Measurements from ENCODE around the gene MTLN. TPM values are rescaled to one million over a fixed set of nuclear protein-coding genes. Genes with fewer than 3 reads are reported as not detected.
"Not testable (repeated sequence)": the region's sequence is repeated elsewhere in the genome, so short reads cannot be mapped to it uniquely, and the experiment has no call there.

Gene MTLN
- total RNA-seq, 1 donor from 2014 or later, result 225 TPM

DNA sequence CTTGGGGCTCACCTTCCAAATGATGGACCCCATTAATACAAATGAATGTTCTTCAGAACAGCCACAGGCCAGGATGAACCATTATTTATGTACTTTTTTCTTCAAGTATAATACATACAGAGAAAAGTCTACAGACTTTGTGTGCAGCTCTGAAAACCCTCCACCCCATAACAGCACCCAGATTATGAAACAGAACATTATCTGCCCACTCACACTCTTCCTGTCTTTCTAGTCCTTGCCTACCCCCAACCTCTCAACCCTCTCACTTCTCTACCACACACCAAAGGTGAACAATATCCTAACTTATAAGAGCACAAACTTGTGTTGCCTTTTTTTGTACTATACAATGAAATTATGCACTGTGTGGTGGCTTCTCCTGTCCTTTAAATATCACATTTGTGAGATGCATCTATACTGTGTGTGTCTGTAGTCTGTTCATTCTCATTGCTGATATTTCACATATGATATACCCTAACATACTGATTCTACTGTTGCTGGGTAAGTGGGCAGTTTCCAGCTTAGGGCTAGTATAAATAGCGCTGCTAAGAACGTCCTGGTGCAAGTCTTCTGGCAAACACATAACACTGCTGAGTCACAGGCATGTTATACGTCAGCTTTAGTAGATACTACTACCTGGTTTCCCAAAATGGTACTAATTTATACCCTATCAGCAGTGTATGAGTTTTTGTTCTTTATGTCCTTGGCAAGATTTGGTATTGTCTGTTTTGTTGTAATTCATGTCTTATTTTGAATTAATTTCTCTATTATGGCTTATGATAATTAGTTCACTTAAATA lies 6.5 kb downstream of the MTLN start:
- intact Hi-C loops (cut with DNase I), result no loop called here

GRCh38 chr2:110204408-110205385 lies 7.7 kb downstream of the MTLN start, which contains the start of gene NPHP1:
TSS of gene NPHP1 (minus strand) at chr2:110205013. CDS start at chr2:110204968, 45 bp downstream.
- peak; percentile 91 for DNase-seq (ENCODE audit: missing footprints)
- peak; percentile 93 for ATAC-seq
- intact Hi-C loops (cut with DNase I), result no loop called here

More for the DNA sequence above, 6.5 kb downstream of the MTLN start:
- ATAC-seq (peak; percentile 60), DNase-seq (ENCODE audit: missing footprints) (no peak)

- no peak for DNase-seq (ENCODE audit: missing footprints)
- intact Hi-C loops (cut with DNase I), result no loop called here
- no peak for ATAC-seq
These were observed 14.3 kb downstream of the MTLN start for GRCh38 chr2:110198016-110198415.

DNA sequence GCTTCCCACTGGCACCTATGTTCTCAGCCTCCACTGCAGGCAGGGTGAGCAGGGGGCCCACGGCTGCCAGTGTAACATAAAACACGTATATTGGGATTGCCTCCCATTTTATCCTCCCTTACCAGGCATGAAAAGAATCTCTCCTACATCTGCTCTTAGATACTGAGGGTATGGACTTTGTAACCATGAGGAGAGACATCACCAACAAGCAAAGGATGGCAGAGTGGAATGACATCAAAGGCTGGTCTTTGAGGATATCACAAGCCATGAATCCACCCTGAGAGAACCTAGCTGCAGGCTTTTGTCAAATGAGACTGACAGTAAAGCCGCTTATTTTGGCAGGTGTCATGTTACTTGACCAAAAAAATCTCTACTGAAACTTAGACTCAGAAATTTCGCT lies 14.9 kb downstream of the MTLN start:
- ATAC-seq, result no peak
- intact Hi-C loops (cut with DNase I), result no loop called here
- DNase-seq (ENCODE audit: missing footprints), result no peak

GRCh38 chr2:110190169-110190568 lies 22.2 kb downstream of the MTLN start:
- DNase-seq (ENCODE audit: missing footprints); intact Hi-C loops (cut with DNase I); ATAC-seq: not testable (repeated sequence)

- intact Hi-C loops (cut with DNase I), result no loop called here
- DNase-seq (ENCODE audit: missing footprints), result no peak
- no peak for ATAC-seq
These were observed 29.9 kb downstream of the MTLN start for GRCh38 chr2:110182449-110182848.

- DNase-seq (ENCODE audit: missing footprints), result no peak
- ATAC-seq, result no peak
- intact Hi-C loops (cut with DNase I), result no loop called here
These were observed 32.3 kb downstream of the MTLN start for GRCh38 chr2:110180036-110180435.

DNA sequence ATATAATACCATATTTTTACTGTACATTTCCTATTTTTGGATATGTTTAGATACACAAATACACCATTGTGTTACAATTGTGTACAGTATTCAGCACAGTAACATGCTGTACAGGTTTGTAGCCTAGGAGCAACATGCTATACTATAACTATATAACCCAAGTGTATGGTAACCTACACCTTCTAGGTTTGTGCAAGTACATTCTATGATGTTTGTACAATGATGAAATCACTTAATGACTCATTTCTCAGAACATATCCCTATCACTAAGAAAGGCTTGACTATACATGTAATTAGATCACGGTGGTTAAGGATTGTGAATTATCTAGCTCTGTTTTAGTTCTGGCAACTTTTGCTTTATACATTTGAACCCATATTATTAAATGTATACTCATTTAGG lies 38.8 kb downstream of the MTLN start:
- ATAC-seq (no peak), DNase-seq (ENCODE audit: missing footprints) (no peak)
- intact Hi-C loops (cut with DNase I), result no loop called here

DNA sequence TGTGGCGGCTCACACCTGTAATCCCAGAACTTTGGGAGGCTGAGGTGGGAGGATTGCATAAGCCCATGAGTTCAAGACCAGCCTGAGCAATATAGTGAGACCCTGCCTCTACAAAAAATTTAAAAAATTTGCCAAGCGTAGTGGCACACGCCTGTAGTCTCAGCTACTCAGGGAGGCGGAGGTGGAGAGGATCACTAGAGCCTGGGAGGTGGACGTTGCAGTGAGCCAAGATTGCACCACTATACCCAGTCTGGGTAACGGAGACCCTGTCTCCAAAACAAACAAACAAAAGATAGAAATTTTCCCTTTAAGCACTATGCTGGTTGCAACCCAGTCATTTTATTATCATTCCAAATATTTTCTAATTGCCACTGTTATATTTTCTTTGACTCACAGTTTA lies 39.8 kb downstream of the MTLN start:
- intact Hi-C loops (cut with DNase I), result no loop called here
- DNase-seq (ENCODE audit: missing footprints) (no peak), ATAC-seq (no peak)

- ATAC-seq (peak; percentile 60), DNase-seq (ENCODE audit: missing footprints) (no peak)
- intact Hi-C loops (cut with DNase I), result no loop called here
These were observed 42.2 kb downstream of the MTLN start for GRCh38 chr2:110170102-110170501.

GRCh38 chr2:110167326-110168000 lies 44.9 kb downstream of the MTLN start:
- intact Hi-C loops (cut with DNase I), result no loop called here
- ATAC-seq (no peak), DNase-seq (ENCODE audit: missing footprints) (no peak)

- no peak for DNase-seq (ENCODE audit: missing footprints)
- ATAC-seq, result no peak
- intact Hi-C loops (cut with DNase I), result no loop called here
These were observed 46.1 kb downstream of the MTLN start for GRCh38 chr2:110166266-110166665.

Other genes starting within 250 kb of the MTLN start
- gene MALL, start 96.7 kb downstream of the MTLN start, total RNA-seq, result 14.0 TPM
- gene NPHP1, start 7.5 kb downstream of the MTLN start, total RNA-seq, result 5.5 TPM

Measured in Right ventricle myocardium inferior (tissue), 1 donor.